Astrocyte (in vitro differentiated cells and primary cell): ENCODE measurements around the gene ADAMTS8.

Source experiments
- CTCF ChIP-seq: IDR thresholded peaks from 2 replicates; pipeline ENCODE4 v1.5.1; 2011; ENCODE audit warnings: low read depth, mild to moderate bottlenecking, inconsistent platforms, low read length, moderate library complexity; ENCODE audit not compliant: insufficient read depth
- EZH2 ChIP-seq: IDR thresholded peaks from 2 replicates; pipeline ENCODE4 v1.6.1; 2012; ENCODE audit warnings: mild to moderate bottlenecking, low read length, inconsistent platforms; ENCODE audit not compliant: insufficient read depth

DNA sequence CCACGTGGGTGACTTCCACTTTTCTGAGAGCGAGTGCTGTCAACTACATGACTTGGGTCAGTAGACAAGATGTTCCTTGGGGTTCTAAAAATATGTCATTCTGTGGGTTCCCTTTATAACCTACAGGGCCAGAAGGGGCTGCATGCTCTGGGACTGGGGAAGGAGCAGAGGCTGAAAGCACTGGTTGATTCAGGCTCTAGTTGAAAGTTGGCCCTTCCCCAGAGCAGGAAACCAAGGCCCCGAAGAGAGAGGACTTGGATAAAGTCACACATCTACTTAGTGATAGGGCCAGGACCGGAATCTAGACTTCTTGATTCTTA is 30.0 kb upstream of the ADAMTS8 start:
- TF ChIP-seq CTCF (no peak), EZH2 (no peak)
